IPS DF 6.9 (cell line): Measurements from ENCODE around the gene BCL11B.

Experiments
- DNase-seq: peaks from one replicate; pipeline ENCODE4 v3.0.0-alpha.2; 2013; ENCODE audit warnings: low read depth, low spot score
- H3K27ac ChIP-seq: one replicate; pipeline ENCODE4 v1.5.1; 2013; ENCODE audit warnings: low read length, control low read depth
- H3K27me3 ChIP-seq: 2 replicates; pipeline ENCODE4 v1.6.1; 2013; ENCODE audit warnings: mild to moderate bottlenecking, low read length; ENCODE audit not compliant: control insufficient read depth, insufficient read depth
- H3K36me3 ChIP-seq: 2 replicates; pipeline ENCODE4 v1.6.1; 2013; ENCODE audit warnings: low read length; ENCODE audit not compliant: control insufficient read depth, insufficient read depth
- H3K4me1 ChIP-seq: 2 replicates; pipeline ENCODE4 v1.6.1; 2013; ENCODE audit warnings: low read length; ENCODE audit not compliant: control insufficient read depth, insufficient read depth
- H3K4me3 ChIP-seq: 2 replicates; pipeline ENCODE4 v1.5.1; 2013; ENCODE audit warnings: mild to moderate bottlenecking, low read length
- H3K9me3 ChIP-seq: 2 replicates; pipeline ENCODE4 v1.6.1; 2013; ENCODE audit warnings: low read length, inconsistent platforms; ENCODE audit not compliant: control insufficient read depth, insufficient read depth
- WGBS: extraction: QIAGEN DNeasy Blood & Tissue Kit; methylation state at CpG from one replicate; pipeline ENCODE4 v1.1.7; 2013; ENCODE audit warnings: mixed read lengths, missing lambda C conversion rate; ENCODE audit not compliant: insufficient read length, insufficient coverage; 5-methylcytosine and 5-hydroxymethylcytosine counted together

The BCL11B gene

GRCh38 chr14:99216191-99216590, 55.8 kb downstream of the BCL11B start:
- no peak overlapping the region for H3K27ac ChIP-seq
- H3K27me3 ChIP-seq, result no peaks in the 10 kb centered on the region
- no peaks in the 10 kb centered on the region; the same call in 1 of the 2 replicates for H3K36me3 ChIP-seq
- H3K4me3 ChIP-seq, result no peak overlapping the region
- WGBS, result no CpG with 5 or more reads among the region's 10 CpGs
- no peaks in the 10 kb centered on the region for H3K4me1 ChIP-seq
- no peaks in the 10 kb centered on the region for H3K9me3 ChIP-seq
- no peak for DNase-seq

- no peaks in the 10 kb centered on the region for H3K27me3 ChIP-seq
- H3K4me1 ChIP-seq, result no peaks in the 10 kb centered on the region
- no peak overlapping the region for H3K27ac ChIP-seq
- no peak overlapping the region for H3K4me3 ChIP-seq
- no CpG with 5 or more reads among the region's 16 CpGs for WGBS
- no peak for DNase-seq
- no peaks in the 10 kb centered on the region for H3K9me3 ChIP-seq
- H3K36me3 ChIP-seq, result no peaks in the 10 kb centered on the region; the same call in 1 of the 2 replicates
These were observed 56.7 kb downstream of the BCL11B start for GRCh38 chr14:99215277-99215676.

GRCh38 chr14:99214701-99215100, 57.3 kb downstream of the BCL11B start:
- Histone ChIP-seq H3K4me3 (no peak overlapping the region), H3K36me3 (no peaks in the 10 kb centered on the region; the same call in 1 of the 2 replicates), H3K9me3 (no peaks in the 10 kb centered on the region), H3K27ac (no peak overlapping the region), H3K27me3 (no peaks in the 10 kb centered on the region), H3K4me1 (no peaks in the 10 kb centered on the region)
- DNase-seq, result no peak
- no CpG with 5 or more reads among the region's 7 CpGs for WGBS

- no peak overlapping the region for H3K27ac ChIP-seq
- no peak for DNase-seq
- no peaks in the 10 kb centered on the region for H3K4me1 ChIP-seq
- H3K27me3 ChIP-seq, result no peaks in the 10 kb centered on the region
- H3K9me3 ChIP-seq, result no peaks in the 10 kb centered on the region
- H3K36me3 ChIP-seq, result no peaks in the 10 kb centered on the region; the same call in 1 of the 2 replicates
- no peak overlapping the region for H3K4me3 ChIP-seq
- no CpG with 5 or more reads among the region's 12 CpGs for WGBS
These were observed 58.4 kb downstream of the BCL11B start for GRCh38 chr14:99213527-99213971.

GRCh38 chr14:99213101-99213500, 58.9 kb downstream of the BCL11B start:
- DNase-seq, result no peak
- no peak overlapping the region for H3K4me3 ChIP-seq

GRCh38 chr14:99212646-99213045, 59.4 kb downstream of the BCL11B start:
- no peak for DNase-seq
- Histone ChIP-seq H3K4me1 (no peaks in the 10 kb centered on the region), H3K27me3 (no peaks in the 10 kb centered on the region), H3K4me3 (no peak overlapping the region), H3K9me3 (no peaks in the 10 kb centered on the region), H3K27ac (no peak overlapping the region), H3K36me3 (no peaks in the 10 kb centered on the region; the same call in 1 of the 2 replicates)
- no CpG with 5 or more reads among the region's 3 CpGs for WGBS

More at GRCh38 chr14:99213101-99213500, 58.9 kb downstream of the BCL11B start:
- H3K9me3 ChIP-seq, result no peaks in the 10 kb centered on the region
- no peaks in the 10 kb centered on the region for H3K27me3 ChIP-seq
- WGBS, result no CpG with 5 or more reads among the region's 11 CpGs
- H3K36me3 ChIP-seq, result no peaks in the 10 kb centered on the region; the same call in 1 of the 2 replicates
- H3K27ac ChIP-seq, result no peak overlapping the region
- no peaks in the 10 kb centered on the region for H3K4me1 ChIP-seq

GRCh38 chr14:99212199-99212598, 59.8 kb downstream of the BCL11B start:
- no CpG with 5 or more reads among the region's 7 CpGs for WGBS
- no peak overlapping the region for H3K27ac ChIP-seq
- no peak overlapping the region for H3K4me3 ChIP-seq
- no peak for DNase-seq
- no peaks in the 10 kb centered on the region for H3K4me1 ChIP-seq
- H3K9me3 ChIP-seq, result no peaks in the 10 kb centered on the region
- no peaks in the 10 kb centered on the region; the same call in 1 of the 2 replicates for H3K36me3 ChIP-seq
- H3K27me3 ChIP-seq, result no peaks in the 10 kb centered on the region

- WGBS, result no CpG with 5 or more reads among the region's 9 CpGs
- no peaks in the 10 kb centered on the region for H3K4me1 ChIP-seq
- no peak overlapping the region for H3K27ac ChIP-seq
- DNase-seq, result no peak
- no peaks in the 10 kb centered on the region for H3K9me3 ChIP-seq
- no peaks in the 10 kb centered on the region for H3K27me3 ChIP-seq
- no peaks in the 10 kb centered on the region; the same call in 1 of the 2 replicates for H3K36me3 ChIP-seq
- H3K4me3 ChIP-seq, result no peak overlapping the region
These were observed 60.6 kb downstream of the BCL11B start for GRCh38 chr14:99211410-99211809.

GRCh38 chr14:99210333-99210732, 61.7 kb downstream of the BCL11B start:
- Histone ChIP-seq H3K27ac (no peak overlapping the region), H3K4me1 (no peaks in the 10 kb centered on the region), H3K4me3 (no peak overlapping the region), H3K36me3 (no peaks in the 10 kb centered on the region; the same call in 1 of the 2 replicates), H3K9me3 (no peaks in the 10 kb centered on the region), H3K27me3 (no peaks in the 10 kb centered on the region)
- DNase-seq, result no peak
- no CpG with 5 or more reads among the region's 8 CpGs for WGBS

GRCh38 chr14:99209409-99209808, 62.6 kb downstream of the BCL11B start:
- no peak overlapping the region for H3K4me3 ChIP-seq
- DNase-seq, result no peak
- WGBS, result no CpG with 5 or more reads among the region's 7 CpGs
- H3K27ac ChIP-seq, result no peak overlapping the region
- no peaks in the 10 kb centered on the region for H3K27me3 ChIP-seq
- H3K9me3 ChIP-seq, result no peaks in the 10 kb centered on the region
- H3K4me1 ChIP-seq, result no peaks in the 10 kb centered on the region
- no peaks in the 10 kb centered on the region; the same call in 1 of the 2 replicates for H3K36me3 ChIP-seq

GRCh38 chr14:99208318-99208717, 63.7 kb downstream of the BCL11B start:
- WGBS, result no CpG with 5 or more reads among the region's 9 CpGs
- H3K4me3 ChIP-seq, result no peak overlapping the region
- no peak overlapping the region for H3K27ac ChIP-seq
- DNase-seq, result no peak
- no peaks in the 10 kb centered on the region for H3K4me1 ChIP-seq
- H3K9me3 ChIP-seq, result no peaks in the 10 kb centered on the region
- H3K27me3 ChIP-seq, result no peaks in the 10 kb centered on the region
- no peaks in the 10 kb centered on the region; the same call in 1 of the 2 replicates for H3K36me3 ChIP-seq
